Brain microvascular endothelial cell (primary cell): Measurements from ENCODE around the gene ALS2CL.

Experiments
- DNase-seq: peaks from one replicate; pipeline ENCODE4 v3.0.0-alpha.2; 2020
- H3K27ac ChIP-seq: fragments of 250-450 bp; sonication (Bioruptor Pico); 2 replicates; pipeline ENCODE4 v1.5.1; 2020; ENCODE audit warnings: mild to moderate bottlenecking, moderate library complexity
- H3K27me3 ChIP-seq: fragments of 250-450 bp; sonication (Bioruptor Pico); replicated peaks from 2 replicates; pipeline ENCODE4 v1.5.1; 2020; ENCODE audit warnings: mild to moderate bottlenecking
- H3K36me3 ChIP-seq: fragments of 250-450 bp; sonication (Bioruptor Pico); replicated peaks from 2 replicates; pipeline ENCODE4 v1.5.1; 2020; ENCODE audit warnings: mild to moderate bottlenecking
- H3K4me3 ChIP-seq: 2 replicates; pipeline ENCODE4 v1.5.1; 2011; ENCODE audit warnings: low read depth, mild to moderate bottlenecking, control low read depth, low read length, moderate library complexity
- CTCF ChIP-seq: IDR thresholded peaks from 2 replicates; pipeline ENCODE4 v1.5.1; 2011; ENCODE audit warnings: low read depth, mild to moderate bottlenecking, moderate library complexity, low read length, control low read depth, inconsistent platforms; ENCODE audit errors: missing control alignments
- in situ Hi-C: cut with HindIII; loops from 2 replicates; pipeline ENCODE4 v1.10.0; 2017; ENCODE audit warnings: low sequenced_read_pairs, low pct_ligation_motif_present

Gene ALS2CL

GRCh38 chr3:46660543-46661523 is 32.6 kb downstream of the ALS2CL start:
- Histone ChIP-seq H3K27ac (no peak overlapping the region), H3K27me3 (peaks cover 9% of the 10 kb centered on the region), H3K36me3 (no peaks in the 10 kb centered on the region), H3K4me3 (no peak overlapping the region)
- TF ChIP-seq CTCF, result no peak
- DNase-seq, result no peak
- in situ Hi-C loops, result no loop called here

GRCh38 chr3:46660003-46660402 is 33.5 kb downstream of the ALS2CL start:
- no peaks in the 10 kb centered on the region for H3K36me3 ChIP-seq
- no peak for DNase-seq
- no peak overlapping the region for H3K27ac ChIP-seq
- in situ Hi-C loops, result no loop called here
- TF ChIP-seq CTCF, result no peak
- H3K27me3 ChIP-seq, result peaks cover 12% of the 10 kb centered on the region
- H3K4me3 ChIP-seq, result no peak overlapping the region

- DNase-seq, result no peak
- no peaks in the 10 kb centered on the region for H3K36me3 ChIP-seq
- no peak overlapping the region for H3K27ac ChIP-seq
- peaks cover 12% of the 10 kb centered on the region for H3K27me3 ChIP-seq
- in situ Hi-C loops, result no loop called here
- no peak for TF ChIP-seq CTCF
- H3K4me3 ChIP-seq, result no peak overlapping the region
These were observed 34.2 kb downstream of the ALS2CL start for GRCh38 chr3:46659285-46659684.

- no peaks in the 10 kb centered on the region for H3K36me3 ChIP-seq
- TF ChIP-seq CTCF, result no peak
- H3K27me3 ChIP-seq, result peaks cover 3% of the 10 kb centered on the region
- no peak for DNase-seq
- H3K4me3 ChIP-seq, result no peak overlapping the region
- in situ Hi-C loops, result no loop called here
- no peak overlapping the region for H3K27ac ChIP-seq
These were observed 36.5 kb downstream of the ALS2CL start for GRCh38 chr3:46656778-46657556.

GRCh38 chr3:46655271-46655670 is 38.2 kb downstream of the ALS2CL start:
- no peak overlapping the region for H3K27ac ChIP-seq
- in situ Hi-C loops, result no loop called here
- H3K36me3 ChIP-seq, result no peaks in the 10 kb centered on the region
- H3K27me3 ChIP-seq, result peaks cover 3% of the 10 kb centered on the region
- H3K4me3 ChIP-seq, result no peak overlapping the region
- peak; percentile 20 for DNase-seq
- TF ChIP-seq CTCF, result no peak
